Measurements from ENCODE around the gene PLAU. TPM values are rescaled to one million over a fixed set of nuclear protein-coding genes. Genes with fewer than 3 reads are reported as not detected.

Gene PLAU
- total RNA-seq, 2 experiments from 2014 or later, result not detected

DNA sequence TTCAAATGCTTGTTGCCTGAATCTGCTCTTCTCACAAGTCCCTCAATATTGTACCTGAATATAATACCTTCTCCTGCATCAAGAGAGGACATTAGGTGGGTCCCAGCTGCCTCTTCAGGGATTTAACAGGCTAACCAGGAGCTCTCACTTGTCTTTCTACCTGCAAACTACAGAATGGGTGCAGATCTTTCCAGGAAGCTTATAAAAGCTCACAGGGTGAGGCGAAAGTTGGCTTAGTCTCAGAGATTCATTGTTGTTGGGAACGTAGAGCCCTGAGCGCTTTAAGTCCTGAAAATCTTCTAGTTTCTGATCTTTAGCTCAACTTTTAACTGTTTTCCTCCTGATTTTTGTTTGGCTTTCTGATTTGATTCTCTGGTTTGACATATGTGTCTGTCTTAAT lies 25.0 kb downstream of the PLAU start:
- Histone ChIP-seq H3K36me3 (ENCODE audit: insufficient read depth, low read length) (no peaks in the 10 kb centered on the region), H3K9me3 (ENCODE audit: control insufficient read depth in 1 of 2, insufficient read depth in 1 of 2, low read length in 2 of 2) (no peaks in the 10 kb centered on the region), H3K4me1 (ENCODE audit: insufficient read depth, low read length) (peaks cover 20% of the 10 kb centered on the region), H3K27me3 (ENCODE audit: control insufficient read depth in 1 of 2, insufficient read depth in 2 of 2, low read length in 2 of 2) (no peaks in the 10 kb centered on the region), H3K27ac (ENCODE audit: low read depth in 1 of 2, low read length in 2 of 2) (no peak overlapping the region), H3K4me3 (ENCODE audit: low read length) (no peak overlapping the region)
- TF ChIP-seq, protein P1, sequence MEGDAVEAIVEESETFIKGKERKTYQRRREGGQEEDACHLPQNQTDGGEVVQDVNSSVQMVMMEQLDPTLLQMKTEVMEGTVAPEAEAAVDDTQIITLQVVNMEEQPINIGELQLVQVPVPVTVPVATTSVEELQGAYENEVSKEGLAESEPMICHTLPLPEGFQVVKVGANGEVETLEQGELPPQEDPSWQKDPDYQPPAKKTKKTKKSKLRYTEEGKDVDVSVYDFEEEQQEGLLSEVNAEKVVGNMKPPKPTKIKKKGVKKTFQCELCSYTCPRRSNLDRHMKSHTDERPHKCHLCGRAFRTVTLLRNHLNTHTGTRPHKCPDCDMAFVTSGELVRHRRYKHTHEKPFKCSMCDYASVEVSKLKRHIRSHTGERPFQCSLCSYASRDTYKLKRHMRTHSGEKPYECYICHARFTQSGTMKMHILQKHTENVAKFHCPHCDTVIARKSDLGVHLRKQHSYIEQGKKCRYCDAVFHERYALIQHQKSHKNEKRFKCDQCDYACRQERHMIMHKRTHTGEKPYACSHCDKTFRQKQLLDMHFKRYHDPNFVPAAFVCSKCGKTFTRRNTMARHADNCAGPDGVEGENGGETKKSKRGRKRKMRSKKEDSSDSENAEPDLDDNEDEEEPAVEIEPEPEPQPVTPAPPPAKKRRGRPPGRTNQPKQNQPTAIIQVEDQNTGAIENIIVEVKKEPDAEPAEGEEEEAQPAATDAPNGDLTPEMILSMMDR (IDR thresholded peaks at IDR 0.05), result no peak
- DNase-seq (no peak), ATAC-seq (ENCODE audit: poor library complexity) (no peak)
- ChIA-PET POLR2A (interaction anchor here (1.2 kb wide), 2 partner anchors 25 to 56 kb away, joined by 3 to 4 read pairs; partner anchors contain the start of gene PLAU), CTCF (interaction anchor here (1.5 kb wide), 1 partner anchor 49 kb away, joined by 7 read pairs; no protein-coding TSS in a partner anchor)
- Mint-ChIP-seq H3K27ac (no peak overlapping the region), H3K4me1 (ENCODE audit: low read depth) (peaks cover 18% of the 10 kb centered on the region), H3K9me3 (no peaks in the 10 kb centered on the region), H3K36me3 (ENCODE audit: low read depth) (no peaks in the 10 kb centered on the region), H3K4me3 (no peak overlapping the region), H3K27me3 (no peaks in the 10 kb centered on the region)
- intact Hi-C loops (cut with DNase I, micrococcal nuclease), result no loop called here

DNA sequence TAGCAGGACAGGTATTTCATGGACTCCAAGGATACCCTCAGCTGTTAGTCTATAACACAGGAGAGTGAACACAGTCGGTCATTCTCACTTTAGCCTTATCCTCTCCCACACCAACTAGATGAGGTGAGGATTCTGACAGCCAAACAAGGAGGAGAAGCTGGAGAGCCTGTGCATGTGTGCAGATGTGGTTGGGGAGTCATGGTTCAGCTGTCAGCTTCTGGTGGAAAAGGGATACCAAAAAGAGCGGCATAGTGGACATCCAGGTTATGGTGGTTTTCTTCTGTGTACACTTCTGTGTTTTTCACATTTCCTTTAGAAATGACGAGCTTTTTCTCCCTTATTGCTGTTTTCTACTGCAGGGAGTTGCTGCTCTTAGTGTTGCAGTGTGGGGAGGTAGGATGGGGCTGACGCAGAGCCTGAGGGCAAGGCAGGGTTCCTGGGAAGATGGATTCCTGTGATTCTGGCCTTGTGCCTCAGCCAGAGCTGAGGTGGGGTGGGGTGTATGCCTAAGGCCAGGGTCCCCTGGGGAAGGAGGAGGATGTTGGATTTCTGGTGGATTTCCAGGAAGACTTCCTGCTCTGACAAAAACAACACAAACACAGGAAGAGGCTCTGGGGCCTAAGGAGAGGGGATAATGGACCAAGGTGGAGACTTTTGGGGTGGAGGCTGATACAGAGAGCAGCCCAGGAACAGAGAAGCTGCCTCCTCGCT lies 26.6 kb downstream of the PLAU start:
- no peaks in the 10 kb centered on the region for H3K36me3 Mint-ChIP-seq (ENCODE audit: low read depth)
- H3K4me3 ChIP-seq (ENCODE audit: low read length), result no peak overlapping the region
- H3K36me3 ChIP-seq (ENCODE audit: insufficient read depth, low read length), result no peaks in the 10 kb centered on the region
- H3K9me3 Mint-ChIP-seq, result no peaks in the 10 kb centered on the region
- H3K27me3 Mint-ChIP-seq, result no peaks in the 10 kb centered on the region
- H3K9me3 ChIP-seq (ENCODE audit: control insufficient read depth in 1 of 2, insufficient read depth in 1 of 2, low read length in 2 of 2), result no peaks in the 10 kb centered on the region
- no peak overlapping the region for H3K27ac Mint-ChIP-seq
- peaks cover 12% of the 10 kb centered on the region for H3K4me1 ChIP-seq (ENCODE audit: insufficient read depth, low read length)
- TF ChIP-seq, protein P1 (IDR thresholded peaks at IDR 0.05), result no peak
- H3K27me3 ChIP-seq (ENCODE audit: control insufficient read depth in 1 of 2, insufficient read depth in 2 of 2, low read length in 2 of 2), result no peaks in the 10 kb centered on the region
- DNase-seq (no peak), ATAC-seq (ENCODE audit: poor library complexity) (no peak)
- H3K4me1 Mint-ChIP-seq (ENCODE audit: low read depth), result peaks cover 13% of the 10 kb centered on the region
- ChIA-PET CTCF (interaction anchor here (1.4 kb wide), 1 partner anchor 51 kb away, joined by 8 read pairs; no protein-coding TSS in a partner anchor), POLR2A (interaction anchor here (1.2 kb wide), 2 partner anchors 54 to 58 kb away, joined by 3 to 4 read pairs; no protein-coding TSS in a partner anchor)
- no peak overlapping the region for H3K27ac ChIP-seq (ENCODE audit: low read depth in 1 of 2, low read length in 2 of 2)
- H3K4me3 Mint-ChIP-seq, result no peak overlapping the region
- intact Hi-C loops (cut with DNase I, micrococcal nuclease), result loop anchor here in 1 of 2 experiments (2.0 kb wide), 1 partner anchor 89 kb away; no protein-coding TSS in a partner anchor

DNA sequence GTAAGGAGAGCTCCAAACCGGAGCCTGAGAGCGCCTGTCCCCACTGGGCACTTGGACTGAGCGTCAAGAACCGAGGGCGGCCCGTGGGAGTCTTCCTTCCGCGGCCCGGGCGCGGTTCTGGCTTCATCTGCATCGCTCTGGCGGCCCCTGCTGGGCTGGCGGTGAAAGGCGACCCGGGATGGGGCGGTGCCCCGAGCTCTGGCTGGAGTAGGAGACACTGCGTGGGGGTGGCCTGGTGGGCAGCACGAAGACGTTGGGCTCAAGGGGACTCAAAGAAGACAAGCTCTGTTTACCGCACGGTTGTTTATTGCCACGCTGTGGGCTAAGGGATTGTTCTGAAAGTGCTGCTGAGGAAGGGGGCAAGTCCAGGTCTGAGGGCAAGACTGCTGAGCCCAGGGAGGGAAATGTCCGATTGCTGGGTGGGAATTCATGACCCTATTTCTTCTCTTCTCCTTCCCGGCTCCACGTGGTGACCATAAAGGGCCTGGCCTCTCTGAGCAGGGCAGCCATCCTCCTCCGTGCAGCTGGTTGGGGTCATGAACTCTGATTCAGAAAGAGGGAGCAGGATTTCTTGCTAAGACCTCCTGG lies 29.8 kb downstream of the PLAU start:
- no peaks in the 10 kb centered on the region for H3K27me3 ChIP-seq (ENCODE audit: control insufficient read depth in 1 of 2, insufficient read depth in 2 of 2, low read length in 2 of 2)
- H3K27me3 Mint-ChIP-seq, result no peaks in the 10 kb centered on the region
- peaks cover 0 to 5% of the 10 kb centered on the region in 2 experiments for H3K9me3 ChIP-seq (ENCODE audit: control insufficient read depth in 1 of 2, insufficient read depth in 1 of 2, low read length in 2 of 2)
- DNase-seq, result peak; percentile 71 to 90 (median 82)
- intact Hi-C loops (cut with DNase I, micrococcal nuclease), result loop anchor here (1.0 to 5.0 kb wide), 5 partner anchors 54 to 140 kb away; no protein-coding TSS in a partner anchor
- ChIA-PET POLR2A (interaction anchor here (0.6 to 2.2 kb wide), 9 partner anchors 12 to 94 kb away, joined by 3 to 19 read pairs (median 3); no protein-coding TSS in a partner anchor), CTCF (interaction anchor here (0.6 to 3.7 kb wide), 36 partner anchors 10 to 141 kb away, joined by 3 to 62 read pairs (median 4); partner anchors contain the start of gene CAMK2G)
- H3K4me3 Mint-ChIP-seq, result no peak overlapping the region
- H3K4me3 ChIP-seq (ENCODE audit: low read length), result peak overlapping the region; percentile 3
- no peaks in the 10 kb centered on the region for H3K36me3 Mint-ChIP-seq (ENCODE audit: low read depth)
- no peak overlapping the region for H3K27ac Mint-ChIP-seq
- H3K9me3 Mint-ChIP-seq, result no peaks in the 10 kb centered on the region
- TF ChIP-seq, protein P1 (IDR thresholded peaks at IDR 0.05), result peak; percentile 95
- H3K36me3 ChIP-seq (ENCODE audit: insufficient read depth, low read length), result no peaks in the 10 kb centered on the region
- H3K27ac ChIP-seq (ENCODE audit: low read depth in 1 of 2, low read length in 2 of 2), result no peak overlapping the region
- H3K4me1 ChIP-seq (ENCODE audit: insufficient read depth, low read length), result peaks cover 9% of the 10 kb centered on the region
- H3K4me1 Mint-ChIP-seq (ENCODE audit: low read depth), result peaks cover 8% of the 10 kb centered on the region
- peak; percentile 100 for ATAC-seq (ENCODE audit: poor library complexity)
